WTC11 (cell line): ENCODE data around the gene ADGRG3. TPM values are rescaled to one million over a fixed set of nuclear protein-coding genes. Genes with fewer than 3 reads are reported as not detected.

Experiments used
- ATAC-seq: fragments of 200-7000 bp; cut with Tn5 transposase; 2 replicates; pipeline ENCODE4 v1.10.0; 2021; ENCODE audit warnings: mild to moderate bottlenecking, moderate library complexity
- CTCF ChIA-PET: fragments of 300-600 bp; sonication (Branson Sonifier 250); formaldehyde crosslinking; loops from one replicate; lab custom pipeline; 2021; ENCODE audit warnings: antibody characterized with exemption; lab: Charles Lee
- POLR2A ChIA-PET: fragments of 350-600 bp; sonication (Branson Sonifier 250); formaldehyde crosslinking; loops from one replicate; lab custom pipeline; 2021; ENCODE audit warnings: antibody characterized with exemption; lab: Charles Lee
- DNase-seq: peaks from one replicate; pipeline ENCODE4 v3.0.0; 2021; ENCODE audit warnings: low spot score
- H3K27ac Mint-ChIP-seq: 2 replicates; pipeline ENCODE4 v1.8.0; 2021; ENCODE audit warnings: mixed read lengths
- H3K27me3 Mint-ChIP-seq: 2 replicates; pipeline ENCODE4 v1.8.0; 2021; ENCODE audit warnings: low read depth, mild to moderate bottlenecking, moderate library complexity, mixed read lengths
- H3K36me3 Mint-ChIP-seq: 2 replicates; pipeline ENCODE4 v1.8.0; 2021; ENCODE audit warnings: mixed read lengths
- H3K4me1 Mint-ChIP-seq: 2 replicates; pipeline ENCODE4 v1.8.0; 2022; ENCODE audit warnings: mixed read lengths
- H3K4me3 Mint-ChIP-seq: 2 replicates; pipeline ENCODE4 v1.8.0; 2021; ENCODE audit warnings: mild to moderate bottlenecking, moderate library complexity, mixed read lengths
- H3K9me3 Mint-ChIP-seq: 2 replicates; pipeline ENCODE4 v1.8.0; 2021; ENCODE audit warnings: mixed read lengths
- ELF4 ChIP-seq: sonication (generic); formaldehyde crosslinking; IDR thresholded peaks from 2 replicates; pipeline ENCODE4 v1.8.1; 2022; ENCODE audit warnings: low read depth, mild to moderate bottlenecking, moderate library complexity, missing genetic modification reagents
- ESRRA ChIP-seq: sonication (generic); formaldehyde crosslinking; IDR thresholded peaks from 2 replicates; pipeline ENCODE4 v1.8.1; 2022; ENCODE audit warnings: mild to moderate bottlenecking, missing genetic modification reagents, borderline replicate concordance
- FOXP4 ChIP-seq: sonication (generic); formaldehyde crosslinking; IDR thresholded peaks from 2 replicates; pipeline ENCODE4 v1.8.0; 2022; ENCODE audit warnings: mild to moderate bottlenecking, missing genetic modification reagents
- HMGA2 ChIP-seq: fragments of 250-450 bp; sonication (Bioruptor Pico); IDR thresholded peaks from 2 replicates; pipeline ENCODE4 v1.4.0; 2021; ENCODE audit warnings: mild to moderate bottlenecking, moderate library complexity
- IRF1 ChIP-seq: sonication (generic); formaldehyde crosslinking; IDR thresholded peaks from 2 replicates; pipeline ENCODE4 v1.8.0; 2023; ENCODE audit warnings: missing genetic modification reagents
- MLX ChIP-seq: sonication (generic); formaldehyde crosslinking; IDR thresholded peaks from 2 replicates; pipeline ENCODE4 v1.8.1; 2023; ENCODE audit warnings: mild to moderate bottlenecking, missing genetic modification reagents, moderate library complexity
- MYBL2 ChIP-seq: sonication (generic); formaldehyde crosslinking; IDR thresholded peaks from 2 replicates; pipeline ENCODE4 v1.8.1; 2023; ENCODE audit warnings: mild to moderate bottlenecking, moderate library complexity, missing genetic modification reagents
- PRDM15 ChIP-seq: sonication (generic); formaldehyde crosslinking; IDR thresholded peaks from 2 replicates; pipeline ENCODE4 v1.8.0; 2022; ENCODE audit warnings: missing genetic modification reagents
- RORB ChIP-seq: fragments of 250-450 bp; sonication (Bioruptor Pico); IDR thresholded peaks from 2 replicates; pipeline ENCODE4 v1.9.0; 2021; ENCODE audit warnings: mild to moderate bottlenecking
- SOX15 ChIP-seq: fragments of 250-450 bp; sonication (Bioruptor Pico); IDR thresholded peaks from 2 replicates; pipeline ENCODE4 v1.9.0; 2021; ENCODE audit warnings: mild to moderate bottlenecking
- SP1 ChIP-seq: sonication (generic); formaldehyde crosslinking; conservative IDR thresholded peaks from 2 replicates; pipeline ENCODE4 v1.8.1; 2022; ENCODE audit warnings: missing genetic modification reagents
- ZMAT4 ChIP-seq: fragments of 250-450 bp; sonication (Bioruptor Pico); IDR thresholded peaks from 2 replicates; pipeline ENCODE4 v1.9.0; 2021; ENCODE audit warnings: mild to moderate bottlenecking
- ZNF396 ChIP-seq: fragments of 250-450 bp; sonication (Bioruptor Pico); IDR thresholded peaks from 2 replicates; pipeline ENCODE4 v1.8.0; 2021; ENCODE audit warnings: mild to moderate bottlenecking, moderate library complexity, borderline replicate concordance
- ZNF416 ChIP-seq: fragments of 250-450 bp; sonication (Bioruptor Pico); IDR thresholded peaks from 2 replicates; pipeline ENCODE4 v1.9.0; 2021; ENCODE audit warnings: mild to moderate bottlenecking, inconsistent platforms
- ZNF671 ChIP-seq: fragments of 250-450 bp; sonication (Bioruptor Pico); IDR thresholded peaks from 2 replicates; pipeline ENCODE4 v1.8.0; 2021; ENCODE audit warnings: mild to moderate bottlenecking
- total RNA-seq: library from RNA; stranded (reverse); gene quantifications from 3 replicates; pipeline ENCODE4 v1.2.3, GENCODE V29; 2021
- TF ChIP-seq, protein P1 (sequence below): sonication (generic); formaldehyde crosslinking; conservative IDR thresholded peaks from 2 replicates; pipeline ENCODE4 v1.8.1; 2022; ENCODE audit warnings: mild to moderate bottlenecking, missing genetic modification reagents
- TF ChIP-seq, protein P2 (sequence below): sonication (generic); formaldehyde crosslinking; IDR thresholded peaks from 2 replicates; pipeline ENCODE4 v1.8.0; 2023; ENCODE audit warnings: missing genetic modification reagents, mild to moderate bottlenecking, borderline replicate concordance

The ADGRG3 gene
- total RNA-seq, 1 experiment from 2014 or later = 0.44 TPM

GRCh38 chr16:57636184-57636583 is 31.9 kb upstream of the ADGRG3 start (continued):
- TF ChIP-seq FOXP4 (no peak), ZMAT4 (no peak), PRDM15 (CRISPR knock-in tag) (no peak)

DNA sequence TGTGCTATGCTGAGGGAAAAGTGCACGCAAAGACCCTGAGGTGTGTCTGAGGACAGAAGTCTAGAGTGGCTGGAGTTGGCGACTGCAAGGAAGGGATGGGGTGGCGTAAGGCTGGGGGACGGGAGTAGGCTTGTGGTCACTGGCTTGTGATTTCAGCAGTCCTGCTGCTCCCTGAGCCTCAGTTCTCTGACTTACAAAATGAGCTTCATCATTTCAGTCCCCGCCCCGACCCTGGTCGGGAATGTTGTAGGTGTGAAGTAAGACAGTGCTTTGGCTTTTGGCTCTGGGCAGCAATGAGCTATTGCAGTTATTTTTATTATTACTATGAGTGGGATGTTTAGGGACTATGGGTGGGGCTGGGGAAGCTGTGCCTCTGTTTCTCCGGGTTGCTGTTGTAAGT is 31.1 kb upstream of the ADGRG3 start:
- Mint-ChIP-seq H3K9me3 (no peaks in the 10 kb centered on the region), H3K36me3 (no peaks in the 10 kb centered on the region), H3K27ac (no peak overlapping the region), H3K4me1 (no peaks in the 10 kb centered on the region), H3K4me3 (no peak overlapping the region), H3K27me3 (peaks cover 7% of the 10 kb centered on the region; the same call in 1 of the 2 replicates)
- DNase-seq (no peak), ATAC-seq (no peak)
- CTCF ChIA-PET = interaction anchor here (0.6 to 4.3 kb wide), 5 partner anchors 9 to 388 kb away, joined by 3 to 27 read pairs (median 10); partner anchors contain the start of gene ADGRG1
- TF ChIP-seq ESRRA = no peak
- TF ChIP-seq ELF4 (CRISPR knock-in tag) = no peak
- TF ChIP-seq, protein P1, sequence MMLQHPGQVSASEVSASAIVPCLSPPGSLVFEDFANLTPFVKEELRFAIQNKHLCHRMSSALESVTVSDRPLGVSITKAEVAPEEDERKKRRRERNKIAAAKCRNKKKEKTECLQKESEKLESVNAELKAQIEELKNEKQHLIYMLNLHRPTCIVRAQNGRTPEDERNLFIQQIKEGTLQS (CRISPR knock-in tag) = no peak
- no peak for TF ChIP-seq FOXP4
- TF ChIP-seq, protein P2, sequence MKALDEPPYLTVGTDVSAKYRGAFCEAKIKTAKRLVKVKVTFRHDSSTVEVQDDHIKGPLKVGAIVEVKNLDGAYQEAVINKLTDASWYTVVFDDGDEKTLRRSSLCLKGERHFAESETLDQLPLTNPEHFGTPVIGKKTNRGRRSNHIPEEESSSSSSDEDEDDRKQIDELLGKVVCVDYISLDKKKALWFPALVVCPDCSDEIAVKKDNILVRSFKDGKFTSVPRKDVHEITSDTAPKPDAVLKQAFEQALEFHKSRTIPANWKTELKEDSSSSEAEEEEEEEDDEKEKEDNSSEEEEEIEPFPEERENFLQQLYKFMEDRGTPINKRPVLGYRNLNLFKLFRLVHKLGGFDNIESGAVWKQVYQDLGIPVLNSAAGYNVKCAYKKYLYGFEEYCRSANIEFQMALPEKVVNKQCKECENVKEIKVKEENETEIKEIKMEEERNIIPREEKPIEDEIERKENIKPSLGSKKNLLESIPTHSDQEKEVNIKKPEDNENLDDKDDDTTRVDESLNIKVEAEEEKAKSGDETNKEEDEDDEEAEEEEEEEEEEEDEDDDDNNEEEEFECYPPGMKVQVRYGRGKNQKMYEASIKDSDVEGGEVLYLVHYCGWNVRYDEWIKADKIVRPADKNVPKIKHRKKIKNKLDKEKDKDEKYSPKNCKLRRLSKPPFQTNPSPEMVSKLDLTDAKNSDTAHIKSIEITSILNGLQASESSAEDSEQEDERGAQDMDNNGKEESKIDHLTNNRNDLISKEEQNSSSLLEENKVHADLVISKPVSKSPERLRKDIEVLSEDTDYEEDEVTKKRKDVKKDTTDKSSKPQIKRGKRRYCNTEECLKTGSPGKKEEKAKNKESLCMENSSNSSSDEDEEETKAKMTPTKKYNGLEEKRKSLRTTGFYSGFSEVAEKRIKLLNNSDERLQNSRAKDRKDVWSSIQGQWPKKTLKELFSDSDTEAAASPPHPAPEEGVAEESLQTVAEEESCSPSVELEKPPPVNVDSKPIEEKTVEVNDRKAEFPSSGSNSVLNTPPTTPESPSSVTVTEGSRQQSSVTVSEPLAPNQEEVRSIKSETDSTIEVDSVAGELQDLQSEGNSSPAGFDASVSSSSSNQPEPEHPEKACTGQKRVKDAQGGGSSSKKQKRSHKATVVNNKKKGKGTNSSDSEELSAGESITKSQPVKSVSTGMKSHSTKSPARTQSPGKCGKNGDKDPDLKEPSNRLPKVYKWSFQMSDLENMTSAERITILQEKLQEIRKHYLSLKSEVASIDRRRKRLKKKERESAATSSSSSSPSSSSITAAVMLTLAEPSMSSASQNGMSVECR (CRISPR knock-in tag) = no peak
- no peak for TF ChIP-seq ZMAT4
- no peak for TF ChIP-seq ZNF416
- TF ChIP-seq RORB (CRISPR knock-in tag) = no peak
- TF ChIP-seq SP1 (CRISPR knock-in tag) = no peak
- no peak for TF ChIP-seq MYBL2 (CRISPR knock-in tag)
- no peak for TF ChIP-seq HMGA2
- no peak for TF ChIP-seq IRF1 (CRISPR knock-in tag)
- TF ChIP-seq ZNF396 = no peak
- TF ChIP-seq MLX = no peak
- TF ChIP-seq SOX15 (CRISPR knock-in tag) = no peak
- no peak for TF ChIP-seq ZNF671 (CRISPR knock-in tag)
- POLR2A ChIA-PET = no interaction called here
